GM19240 (cell line): Measurements from ENCODE around the gene NOS1.

ENCODE experiments used
- DNase-seq: peaks from one replicate; pipeline ENCODE4 v3.0.0; 2011; ENCODE audit warnings: low spot score; ENCODE audit not compliant: insufficient read length

The NOS1 gene

DNA sequence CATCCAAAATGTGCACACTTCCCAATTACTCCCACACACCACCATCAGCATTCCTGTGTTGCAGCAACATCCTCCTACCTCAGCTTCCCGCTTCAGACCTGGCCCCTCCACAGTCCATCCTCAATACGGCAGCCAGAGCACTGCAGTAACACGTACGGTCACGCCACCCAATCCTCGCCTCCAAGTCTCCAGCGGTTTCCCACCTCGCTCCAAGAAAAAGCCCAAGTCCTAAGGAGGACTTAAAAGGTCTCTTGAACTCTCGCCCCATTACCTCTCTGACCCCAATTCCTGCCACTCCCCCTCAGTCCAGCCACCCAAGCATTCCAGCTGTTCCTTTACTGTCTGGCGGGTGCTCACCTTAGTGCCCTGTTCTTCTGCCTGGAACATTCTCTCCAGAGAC is 183.1 kb downstream of the NOS1 start:
- DNase-seq = no peak

GRCh38 chr12:117172168-117172567 is 189.3 kb downstream of the NOS1 start:
- DNase-seq = no peak

- no peak for DNase-seq
Observed at GRCh38 chr12:117171499-117172162, 189.8 kb downstream of the NOS1 start.

- DNase-seq = no peak
Observed at GRCh38 chr12:117169548-117169947, 191.9 kb downstream of the NOS1 start.

- DNase-seq = no peak
Observed at GRCh38 chr12:117168976-117169375, 192.4 kb downstream of the NOS1 start.

GRCh38 chr12:117167769-117168168 is 193.7 kb downstream of the NOS1 start:
- no peak for DNase-seq

DNA sequence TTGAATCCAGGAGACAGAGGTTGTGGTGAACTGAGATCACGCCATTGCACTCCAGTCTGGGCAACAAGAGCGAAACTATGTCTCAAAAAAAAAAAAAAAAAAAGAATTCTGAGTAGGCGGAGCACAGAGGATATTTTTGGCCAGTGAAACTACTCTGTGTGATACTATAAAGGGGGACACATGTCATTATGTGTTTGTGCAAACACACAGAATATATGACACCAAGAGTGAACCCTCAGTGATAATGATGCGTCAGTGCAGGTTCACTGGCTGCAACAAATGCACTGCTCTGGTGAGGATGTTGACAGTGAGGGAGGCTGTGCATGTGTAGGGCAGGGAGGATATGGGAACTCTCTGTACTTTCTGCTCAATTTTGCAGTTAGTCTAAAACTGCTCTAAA is 195.3 kb downstream of the NOS1 start:
- DNase-seq = no peak

GRCh38 chr12:117165342-117165741 is 196.1 kb downstream of the NOS1 start:
- DNase-seq = no peak

DNA sequence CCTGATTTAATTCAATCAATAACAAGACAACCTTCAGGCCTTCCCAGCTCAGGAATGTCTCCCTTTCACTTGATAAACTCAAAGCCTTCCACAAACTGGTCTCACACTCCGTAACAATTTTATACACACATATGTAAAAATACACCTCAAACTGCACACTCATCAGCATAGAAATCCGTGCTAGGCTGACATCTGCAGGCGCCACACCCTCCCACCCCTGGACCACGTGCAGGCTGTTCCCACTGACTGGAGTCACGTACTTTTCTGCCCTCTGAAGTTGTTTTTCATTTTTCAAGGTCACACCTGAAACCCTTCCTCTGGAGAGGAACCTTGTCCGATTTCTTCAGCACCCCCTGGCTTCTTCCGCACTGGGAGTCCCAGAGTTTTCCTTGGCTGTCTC is 198.8 kb downstream of the NOS1 start:
- no peak for DNase-seq

- DNase-seq = no peak
Observed at GRCh38 chr12:117162167-117162539, 199.3 kb downstream of the NOS1 start.

DNA sequence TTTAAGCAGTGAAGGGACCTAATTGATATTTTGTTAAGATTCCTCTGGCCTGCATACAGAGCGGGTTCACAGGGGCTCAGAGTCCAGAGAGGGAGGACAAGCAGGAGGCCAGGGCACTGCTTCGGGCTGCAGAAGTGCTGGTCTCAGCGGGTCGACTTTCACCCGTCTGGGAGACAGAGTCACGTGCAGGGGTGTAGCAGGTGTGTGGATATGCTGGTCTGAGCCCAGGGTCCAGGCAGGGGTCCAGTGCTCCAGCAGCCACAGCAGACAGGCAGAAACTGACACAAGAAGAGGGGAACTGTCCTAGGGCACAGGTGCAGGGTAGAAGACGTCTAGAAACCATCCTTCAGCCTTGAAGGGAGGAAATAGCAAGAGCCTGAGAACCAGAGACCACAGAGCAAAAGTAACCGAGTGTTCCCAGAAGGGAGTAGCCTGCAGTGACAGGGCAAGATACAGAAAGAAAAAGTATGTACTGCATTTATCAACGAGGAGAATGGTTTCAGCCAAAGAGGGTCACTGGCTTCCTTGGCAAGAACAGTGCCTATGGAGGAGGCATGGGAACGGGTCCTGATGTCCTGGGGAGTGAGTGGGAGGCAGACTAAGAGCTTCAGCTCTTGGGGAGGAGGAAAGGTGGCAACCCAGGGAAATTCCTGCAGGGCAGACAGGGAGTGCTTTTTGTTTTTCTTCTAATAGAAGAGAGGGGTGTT is 199.8 kb downstream of the NOS1 start:
- no peak for DNase-seq

GRCh38 chr12:117159674-117160073 is 201.8 kb downstream of the NOS1 start:
- no peak for DNase-seq

- DNase-seq = no peak
Observed at GRCh38 chr12:117158911-117159553, 202.4 kb downstream of the NOS1 start.
